ENCODE measurements around the gene VWA3B.

VWA3B gene

DNA sequence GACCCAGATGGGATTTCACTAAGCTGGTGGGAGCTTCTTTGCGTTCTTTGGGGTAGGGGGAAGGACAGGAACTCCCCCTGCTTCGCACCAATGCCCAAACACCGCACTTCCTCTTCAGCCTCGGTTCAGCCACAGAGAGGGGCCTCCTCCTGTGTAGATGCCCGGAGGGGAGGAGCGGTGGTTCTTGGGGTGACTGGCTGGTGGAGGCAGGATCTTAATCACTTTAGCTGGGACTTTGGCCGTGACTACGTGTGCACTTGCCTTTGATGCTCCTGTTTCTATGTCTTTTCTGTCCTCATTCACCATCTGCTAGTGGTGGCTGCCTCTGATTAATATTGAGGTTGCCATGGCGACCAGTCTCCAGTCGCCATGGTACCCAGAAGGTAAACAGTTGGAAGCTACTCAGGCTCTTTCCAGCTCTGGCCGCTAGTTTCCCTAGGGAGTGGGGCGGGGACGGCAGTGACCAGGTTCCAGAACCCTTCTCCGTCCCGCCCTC lies 261.1 kb downstream of the VWA3B start:
- no peak overlapping the region for H3K4me3 Mint-ChIP-seq
- H3K27me3 Mint-ChIP-seq = peaks cover 52% of the 10 kb centered on the region
- H3K9me3 Mint-ChIP-seq (ENCODE audit: low read depth) = no peaks in the 10 kb centered on the region
- H3K4me1 Mint-ChIP-seq (ENCODE audit: low read depth) = peaks cover 9% of the 10 kb centered on the region
- no peaks in the 10 kb centered on the region for H3K36me3 Mint-ChIP-seq
- H3K27ac Mint-ChIP-seq = no peak overlapping the region

DNA sequence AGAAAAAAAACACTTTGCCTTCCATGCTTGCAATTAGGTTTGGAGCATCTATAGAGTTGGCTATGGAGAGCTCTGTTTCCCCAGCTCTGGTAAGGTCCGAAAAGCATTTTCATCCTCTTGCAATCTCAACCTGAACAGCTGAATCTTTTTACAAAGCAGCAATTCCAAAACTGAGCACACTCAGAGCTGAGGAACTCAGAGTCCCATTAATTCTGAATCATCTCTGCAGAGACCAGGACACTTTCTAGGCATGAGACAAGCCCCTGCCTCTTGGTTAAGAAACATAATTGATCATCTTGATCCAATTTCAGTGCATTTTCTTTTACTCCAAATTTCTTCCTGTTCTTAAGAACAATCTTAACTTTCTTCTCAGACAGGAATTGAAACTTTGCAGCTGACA lies 263.4 kb downstream of the VWA3B start:
- Mint-ChIP-seq H3K36me3 (no peaks in the 10 kb centered on the region), H3K27ac (no peak overlapping the region), H3K4me3 (no peak overlapping the region), H3K27me3 (peaks cover 39% of the 10 kb centered on the region), H3K9me3 (ENCODE audit: low read depth) (no peaks in the 10 kb centered on the region), H3K4me1 (ENCODE audit: low read depth) (peaks cover 9% of the 10 kb centered on the region)

DNA sequence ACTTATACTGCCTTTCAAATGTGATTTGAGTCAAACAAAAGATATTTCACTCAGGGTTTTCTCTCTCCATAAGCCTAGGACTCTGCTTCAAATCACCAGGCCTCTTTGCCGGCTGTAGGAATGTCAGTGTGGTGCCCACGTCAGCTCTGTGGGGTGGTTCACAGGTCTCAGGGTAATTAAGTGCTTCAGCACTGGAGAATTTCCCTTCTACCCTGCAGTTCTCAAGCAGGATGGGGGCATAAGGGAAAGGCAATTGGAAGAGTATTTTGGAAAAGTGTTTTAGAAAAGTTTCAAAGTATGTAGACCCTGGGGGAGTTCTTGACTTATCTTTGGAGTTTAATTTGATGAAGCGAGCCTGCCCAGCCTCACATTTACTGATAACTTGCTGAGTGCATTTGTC lies 268.9 kb downstream of the VWA3B start:
- Mint-ChIP-seq H3K4me1 (ENCODE audit: low read depth) (no peaks in the 10 kb centered on the region), H3K27me3 (peaks cover 17% of the 10 kb centered on the region), H3K36me3 (no peaks in the 10 kb centered on the region), H3K27ac (no peak overlapping the region), H3K4me3 (no peak overlapping the region), H3K9me3 (ENCODE audit: low read depth) (no peaks in the 10 kb centered on the region)

GRCh38 chr2:98356729-98357128 lies 269.8 kb downstream of the VWA3B start:
- Mint-ChIP-seq H3K27ac (no peak overlapping the region), H3K36me3 (no peaks in the 10 kb centered on the region), H3K27me3 (peaks cover 17% of the 10 kb centered on the region), H3K4me1 (ENCODE audit: low read depth) (no peaks in the 10 kb centered on the region), H3K4me3 (no peak overlapping the region), H3K9me3 (ENCODE audit: low read depth) (no peaks in the 10 kb centered on the region)

DNA sequence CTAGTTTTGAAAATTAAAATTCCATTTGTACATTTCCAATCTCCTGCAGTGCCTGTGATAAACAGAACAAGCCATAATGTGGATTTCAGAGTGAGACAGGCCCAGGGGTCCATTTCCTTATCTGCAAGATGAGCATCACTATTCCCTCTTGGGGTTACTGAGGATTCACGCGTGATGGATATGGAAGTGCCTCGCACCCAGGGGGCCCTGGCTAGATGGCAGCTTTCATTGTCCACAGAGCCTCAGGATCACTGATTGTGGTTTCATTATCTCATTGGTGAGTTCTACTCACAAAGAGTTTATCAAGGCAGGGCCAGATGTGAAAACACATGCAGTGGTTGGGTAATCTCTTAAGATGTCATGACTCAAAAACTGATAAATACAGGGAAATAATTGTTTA lies 270.9 kb downstream of the VWA3B start:
- no peak overlapping the region for H3K27ac Mint-ChIP-seq
- H3K36me3 Mint-ChIP-seq = no peaks in the 10 kb centered on the region
- no peak overlapping the region for H3K4me3 Mint-ChIP-seq
- peaks cover 12% of the 10 kb centered on the region for H3K27me3 Mint-ChIP-seq
- H3K9me3 Mint-ChIP-seq (ENCODE audit: low read depth) = no peaks in the 10 kb centered on the region
- H3K4me1 Mint-ChIP-seq (ENCODE audit: low read depth) = no peaks in the 10 kb centered on the region

- no peak overlapping the region for H3K4me3 Mint-ChIP-seq
- H3K36me3 Mint-ChIP-seq = no peaks in the 10 kb centered on the region
- peaks cover 12% of the 10 kb centered on the region for H3K27me3 Mint-ChIP-seq
Measured at GRCh38 chr2:98359986-98360385, 273.0 kb downstream of the VWA3B start.

More at GRCh38 chr2:98359986-98360385, 273.0 kb downstream of the VWA3B start:
- no peak overlapping the region for H3K27ac Mint-ChIP-seq
- no peaks in the 10 kb centered on the region for H3K4me1 Mint-ChIP-seq (ENCODE audit: low read depth)
- no peaks in the 10 kb centered on the region for H3K9me3 Mint-ChIP-seq (ENCODE audit: low read depth)

Data from activated naive CD8-positive, alpha-beta T cell (primary cell).